Measurements from ENCODE around the gene KLHL14. TPM values are rescaled to one million over a fixed set of nuclear protein-coding genes. Genes with fewer than 3 reads are reported as not detected.

Gene KLHL14
- polyA plus RNA-seq, 2 of the 4 experiments (the other 2 are of a cell fraction): not detected

DNA sequence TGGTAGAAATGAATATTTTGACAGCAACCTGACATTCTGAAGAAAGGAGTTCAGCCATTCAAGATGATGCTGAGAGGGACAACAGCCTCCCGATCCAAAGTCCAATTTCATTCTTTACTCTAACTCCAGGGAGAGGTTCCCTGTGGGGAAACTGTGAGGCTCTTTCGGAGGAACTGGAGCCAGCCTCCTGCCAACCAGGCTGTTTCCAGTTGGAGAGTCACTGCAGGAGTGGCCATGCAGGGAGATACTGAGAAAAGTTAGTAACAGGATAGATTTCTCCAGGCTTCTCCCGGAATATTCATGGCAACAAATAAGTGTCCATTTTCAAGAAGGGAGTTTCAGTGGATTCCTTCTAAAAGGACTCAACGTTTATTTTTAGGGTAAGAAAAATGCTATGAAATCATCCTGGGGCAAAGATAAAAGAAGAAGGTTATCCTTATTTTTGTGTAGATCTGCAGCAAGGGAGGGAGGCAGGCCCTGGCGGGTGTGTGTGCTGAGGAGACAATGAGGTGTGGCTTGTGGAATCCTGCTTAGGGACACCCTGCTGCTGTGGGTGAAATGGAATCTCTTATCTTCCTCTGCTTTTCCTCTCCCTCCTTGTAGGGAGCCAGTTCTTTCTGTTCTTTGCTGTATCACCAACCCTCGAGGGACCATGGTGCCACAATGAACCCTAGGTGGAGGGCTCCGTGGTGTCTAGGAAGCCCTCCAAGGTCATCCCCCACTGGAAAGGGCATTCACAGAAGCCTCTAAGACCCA is 18.1 kb downstream of the KLHL14 start:
- WGBS (ENCODE audit: missing lambda C conversion rate): 5% methylated on average over 7 of the region's 7 CpGs
- H3K4me3 ChIP-seq: no peak overlapping the region
- CTCF ChIA-PET: no interaction called here
- no peak overlapping the region for H3K27ac ChIP-seq
- POLR2A ChIA-PET: no interaction called here
- H3K9me3 ChIP-seq: no peaks in the 10 kb centered on the region
- TF ChIP-seq ZFP36 (IDR thresholded peaks at IDR 0.05; ENCODE audit: borderline replicate concordance, partially characterized antibody) (no peak), EHMT2 (IDR thresholded peaks at IDR 0.05; ENCODE audit: low read depth) (no peak), TP53 (CRISPR knock-in tag; IDR thresholded peaks at IDR 0.05) (no peak), RCOR1 (IDR thresholded peaks at IDR 0.05; ENCODE audit: low read depth, low read length) (no peak), HOXB5 (CRISPR knock-in tag; IDR thresholded peaks at IDR 0.05) (no peak), EHF (CRISPR knock-in tag; IDR thresholded peaks at IDR 0.05) (no peak), MAFK (IDR thresholded peaks at IDR 0.05; ENCODE audit: partially characterized antibody) (no peak), ATOH8 (CRISPR knock-in tag; IDR thresholded peaks at IDR 0.05; ENCODE audit: low read depth) (no peak), MYC (IDR thresholded peaks at IDR 0.05; ENCODE audit: borderline replicate concordance, low read length) (no peak), MAX (IDR thresholded peaks at IDR 0.05) (no peak)
- TF ChIP-seq, protein P1, sequence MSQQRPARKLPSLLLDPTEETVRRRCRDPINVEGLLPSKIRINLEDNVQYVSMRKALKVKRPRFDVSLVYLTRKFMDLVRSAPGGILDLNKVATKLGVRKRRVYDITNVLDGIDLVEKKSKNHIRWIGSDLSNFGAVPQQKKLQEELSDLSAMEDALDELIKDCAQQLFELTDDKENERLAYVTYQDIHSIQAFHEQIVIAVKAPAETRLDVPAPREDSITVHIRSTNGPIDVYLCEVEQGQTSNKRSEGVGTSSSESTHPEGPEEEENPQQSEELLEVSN (IDR thresholded peaks at IDR 0.05; ENCODE audit: borderline replicate concordance, low read depth): no peak
- DNase-seq (ENCODE audit: low read depth in 1 of 2, low spot score in 1 of 2) (no peak), ATAC-seq (no peak), FAIRE-seq (no peak)
- H3K4me2 ChIP-seq: no peak overlapping the region
- no peaks in the 10 kb centered on the region for H3K4me1 ChIP-seq

DNA sequence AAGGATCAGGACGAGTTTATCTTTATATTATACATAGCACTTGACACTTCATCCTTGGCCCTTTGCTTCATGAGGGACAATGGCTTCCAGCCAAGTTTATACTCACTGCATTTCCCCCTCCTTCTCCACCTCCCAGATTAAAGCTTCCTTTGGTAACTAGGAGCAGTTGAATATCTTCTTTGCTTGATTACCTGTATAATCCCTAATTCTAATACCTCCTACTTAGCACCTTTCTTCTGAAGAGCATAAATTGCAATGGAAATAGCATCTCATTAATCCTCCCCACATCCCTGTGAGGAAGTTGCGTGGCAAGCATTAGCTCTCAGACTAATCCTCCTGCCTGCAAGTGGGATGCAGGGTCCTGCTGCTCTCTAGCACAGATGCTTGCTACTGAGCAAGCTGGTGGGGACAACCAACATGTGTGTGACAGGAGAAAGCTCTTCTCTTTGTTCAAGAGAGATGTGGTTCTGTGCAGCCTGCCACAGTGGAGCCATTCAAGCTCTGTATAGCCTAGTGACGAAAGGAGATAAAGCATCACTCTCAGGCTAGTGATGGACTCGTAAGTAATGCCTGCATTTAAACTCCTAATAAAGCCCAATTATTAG is 19.1 kb downstream of the KLHL14 start:
- CTCF ChIA-PET: no interaction called here

More for the DNA sequence above, 19.1 kb downstream of the KLHL14 start:
- H3K4me1 ChIP-seq: no peaks in the 10 kb centered on the region
- no peak overlapping the region for H3K27ac ChIP-seq
- no peak for DNase-seq (ENCODE audit: low read depth in 1 of 2, low spot score in 1 of 2)
- no peaks in the 10 kb centered on the region for H3K9me3 ChIP-seq
- WGBS (ENCODE audit: missing lambda C conversion rate): 3% methylated on average over 3 of the region's 4 CpGs
- POLR2A ChIA-PET: no interaction called here
- no peak overlapping the region for H3K4me2 ChIP-seq
- TF ChIP-seq RNF2 (IDR thresholded peaks at IDR 0.05; ENCODE audit: borderline replicate concordance, low read depth): no peak
- no peak for TF ChIP-seq MAZ (IDR thresholded peaks at IDR 0.05; ENCODE audit: borderline replicate concordance, low read depth, low read length)
- no peak for TF ChIP-seq CBX2 (IDR thresholded peaks at IDR 0.05; ENCODE audit: borderline replicate concordance, low read depth)
- TF ChIP-seq KDM5A (IDR thresholded peaks at IDR 0.05): no peak
- TF ChIP-seq ZNF302 (CRISPR knock-in tag; IDR thresholded peaks at IDR 0.05): no peak
- no peak for TF ChIP-seq CHD2 (IDR thresholded peaks at IDR 0.05; ENCODE audit: low read length, partially characterized antibody)
- no peak for TF ChIP-seq ATOH8 (CRISPR knock-in tag; IDR thresholded peaks at IDR 0.05; ENCODE audit: low read depth)
- no peak for TF ChIP-seq HEYL (CRISPR knock-in tag; IDR thresholded peaks at IDR 0.05)
- no peak for TF ChIP-seq PHF8 (IDR thresholded peaks at IDR 0.05; ENCODE audit: borderline replicate concordance, low read depth)
- no peak for TF ChIP-seq SMC3 (IDR thresholded peaks at IDR 0.05)
- no peak for TF ChIP-seq SREBF2 (IDR thresholded peaks at IDR 0.05)
- no peak for TF ChIP-seq NFE2L2 (conservative IDR thresholded peaks at IDR 0.05; ENCODE audit: low read length)
- no peak for TF ChIP-seq FOSB (CRISPR knock-in tag; IDR thresholded peaks at IDR 0.05)
- TF ChIP-seq HES2 (IDR thresholded peaks at IDR 0.05): no peak
- no peak for TF ChIP-seq USF2 (IDR thresholded peaks at IDR 0.05)
- no peak for TF ChIP-seq KDM1A (IDR thresholded peaks at IDR 0.05; ENCODE audit: low read depth)
- TF ChIP-seq, protein P2, sequence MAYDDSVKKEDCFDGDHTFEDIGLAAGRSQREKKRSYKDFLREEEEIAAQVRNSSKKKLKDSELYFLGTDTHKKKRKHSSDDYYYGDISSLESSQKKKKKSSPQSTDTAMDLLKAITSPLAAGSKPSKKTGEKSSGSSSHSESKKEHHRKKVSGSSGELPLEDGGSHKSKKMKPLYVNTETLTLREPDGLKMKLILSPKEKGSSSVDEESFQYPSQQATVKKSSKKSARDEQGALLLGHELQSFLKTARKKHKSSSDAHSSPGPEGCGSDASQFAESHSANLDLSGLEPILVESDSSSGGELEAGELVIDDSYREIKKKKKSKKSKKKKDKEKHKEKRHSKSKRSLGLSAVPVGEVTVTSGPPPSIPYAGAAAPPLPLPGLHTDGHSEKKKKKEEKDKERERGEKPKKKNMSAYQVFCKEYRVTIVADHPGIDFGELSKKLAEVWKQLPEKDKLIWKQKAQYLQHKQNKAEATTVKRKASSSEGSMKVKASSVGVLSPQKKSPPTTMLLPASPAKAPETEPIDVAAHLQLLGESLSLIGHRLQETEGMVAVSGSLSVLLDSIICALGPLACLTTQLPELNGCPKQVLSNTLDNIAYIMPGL (CRISPR knock-in tag; IDR thresholded peaks at IDR 0.05; ENCODE audit: borderline replicate concordance): no peak
- H3K4me3 ChIP-seq: no peak overlapping the region
- ATAC-seq: no peak
- no peak for FAIRE-seq

All from A549 (cell line).